ENCODE results near the gene ATF5.

ATF5 gene

GRCh38 chr19:49976496-49976895 lies 47.5 kb downstream of the ATF5 start:
- DNase-seq (ENCODE audit: low read depth in 1 of 2, low spot score in 1 of 2): no peak

- no peak for DNase-seq (ENCODE audit: low read depth in 1 of 2, low spot score in 1 of 2)
These were observed 48.1 kb downstream of the ATF5 start for GRCh38 chr19:49977076-49977475.

DNA sequence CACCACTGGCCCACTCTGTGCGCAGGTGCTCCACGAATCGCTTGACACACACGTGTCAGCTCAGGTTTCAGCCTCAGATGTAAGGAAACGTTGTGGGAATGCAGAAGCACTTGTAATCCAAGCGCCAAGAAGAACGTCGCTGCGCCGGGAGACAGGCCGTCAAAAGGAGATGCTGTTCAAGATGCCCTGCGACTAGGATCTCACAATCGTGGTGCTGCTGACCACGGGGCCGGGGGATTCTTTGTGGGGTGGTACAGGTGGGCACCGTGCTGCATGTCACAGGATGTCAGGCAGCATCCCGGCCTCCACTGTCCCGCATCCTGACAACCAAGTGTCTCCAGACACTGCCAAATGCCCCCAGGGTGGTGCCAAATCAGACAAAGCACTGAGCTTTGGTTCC lies 48.9 kb downstream of the ATF5 start:
- no peak for DNase-seq (ENCODE audit: low read depth in 1 of 2, low spot score in 1 of 2)

DNA sequence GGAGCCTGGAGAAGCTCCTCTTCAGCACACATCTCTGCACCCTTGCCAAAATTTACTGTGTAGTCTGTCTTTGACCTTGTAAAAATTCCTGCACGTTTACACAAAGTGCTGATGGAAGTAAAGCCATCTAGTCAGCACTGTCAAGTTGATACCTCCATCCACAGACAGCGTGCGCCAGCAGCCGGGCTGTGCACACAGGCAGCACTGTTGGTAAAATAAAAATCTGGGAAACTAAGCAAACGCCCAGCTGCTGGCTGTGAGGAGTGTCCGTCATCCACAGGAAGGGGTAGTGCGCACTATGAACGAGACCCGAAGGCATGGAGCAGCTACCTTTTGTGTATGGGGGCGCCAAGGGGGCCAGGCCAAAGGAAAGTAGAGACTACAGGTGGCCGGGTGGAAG lies 49.3 kb downstream of the ATF5 start:
- DNase-seq (ENCODE audit: low read depth in 1 of 2, low spot score in 1 of 2): no peak

DNA sequence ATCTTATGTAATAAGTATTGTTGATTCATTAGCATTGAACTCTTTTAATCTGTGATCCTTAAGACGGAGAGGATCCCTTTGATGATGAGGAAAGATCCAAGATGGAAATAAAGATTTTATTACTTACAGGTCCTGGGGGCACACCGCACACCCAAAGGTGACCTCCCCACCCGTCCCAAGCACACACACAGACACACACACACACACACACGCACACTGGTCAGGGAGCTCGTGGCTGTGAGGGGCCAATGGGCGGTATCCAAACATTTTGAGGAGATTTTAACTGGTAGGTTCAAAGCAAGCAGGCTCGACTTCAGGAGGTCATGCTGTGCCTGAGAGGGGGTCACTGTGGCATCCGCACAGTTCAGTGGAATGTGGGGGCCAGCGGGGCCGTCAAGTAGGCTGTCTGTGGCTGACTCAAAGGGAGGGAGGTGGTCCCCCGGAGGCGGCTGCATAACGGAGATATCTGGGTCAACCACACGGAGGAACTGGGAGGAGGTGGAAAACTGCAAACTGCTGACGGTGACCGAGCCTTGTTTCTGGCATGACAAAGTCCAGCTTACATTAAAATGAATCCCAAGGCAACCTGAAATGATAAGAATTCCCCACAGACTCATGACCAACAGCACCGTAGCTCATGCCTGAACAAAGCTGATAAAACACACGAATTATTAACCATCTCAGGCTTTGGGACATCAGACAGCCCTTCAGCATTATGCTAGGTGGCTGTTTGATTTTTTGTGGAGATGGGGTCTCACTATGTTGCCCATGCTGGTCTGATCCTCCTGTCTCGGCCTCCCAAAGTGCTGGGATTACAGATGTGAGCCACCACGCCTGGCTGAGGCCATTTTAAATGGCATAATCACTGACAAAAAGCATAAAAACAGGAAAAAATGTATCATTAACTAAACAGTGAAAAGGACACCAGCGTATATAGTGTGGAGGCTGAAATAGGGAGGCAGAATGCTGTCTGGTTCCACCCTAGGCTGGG lies 52.9 kb downstream of the ATF5 start:
- no peak for DNase-seq (ENCODE audit: low read depth in 1 of 2, low spot score in 1 of 2)

All from stimulated activated CD4-positive, alpha-beta T cell treated with anti-CD3 and anti-CD28 coated beads, Interleukin-15, amount 100 ng/mL, for 1 hour (primary cell).